Small intestine (tissue), 7 donors: ENCODE measurements around the gene ZSWIM1. TPM values are rescaled to one million over a fixed set of nuclear protein-coding genes. Genes with fewer than 3 reads are reported as not detected.
A peak's percentile ranks its signal among the peaks of the same experiment; 100 is the strongest.

Source experiments
- DNase-seq, 2 donors: peaks; one replicate each; pipeline versions ENCODE4 v3.0.0 to v3.0.0-alpha.2; 2013
- FAIRE-seq: peaks from 2 replicates; lab custom pipeline; 2012; peaks lifted over from hg19 to GRCh38; lab: Jason Lieb, UNC
- H3K27ac ChIP-seq, 3 donors: one replicate each; pipeline ENCODE4 v1.5.1; 2013; ENCODE audit warnings: low read length in 2 of 3, mild to moderate bottlenecking in 2 of 3, control low read depth in 1 of 3, inconsistent platforms in 1 of 3, low read depth in 1 of 3, moderate library complexity in 1 of 3
- H3K27me3 ChIP-seq, 3 donors: one replicate each; pipeline ENCODE4 v1.6.1; 2013; ENCODE audit warnings: low read length in 3 of 3, inconsistent platforms in 1 of 3; ENCODE audit not compliant: control insufficient read depth in 3 of 3, insufficient read depth in 3 of 3
- H3K36me3 ChIP-seq, 3 donors: one replicate each; pipeline ENCODE4 v1.6.1; 2013; ENCODE audit warnings: low read length in 3 of 3, inconsistent platforms in 1 of 3, low read depth in 1 of 3, mild to moderate bottlenecking in 1 of 3, moderate library complexity in 1 of 3; ENCODE audit not compliant: control insufficient read depth in 3 of 3, insufficient read depth in 2 of 3
- H3K4me1 ChIP-seq, 3 donors: one replicate each; pipeline ENCODE4 v1.6.1; 2013; ENCODE audit warnings: low read length in 2 of 3, inconsistent platforms in 1 of 3, low read depth in 1 of 3, mild to moderate bottlenecking in 1 of 3, moderate library complexity in 1 of 3; ENCODE audit not compliant: control insufficient read depth in 3 of 3, insufficient read depth in 2 of 3
- H3K4me3 ChIP-seq, 3 donors: one replicate each; pipeline ENCODE4 v1.5.1; 2013; ENCODE audit warnings: low read length in 3 of 3, control low read depth in 1 of 3, inconsistent platforms in 1 of 3, low read depth in 1 of 3, mild to moderate bottlenecking in 1 of 3, moderate library complexity in 1 of 3
- H3K9me3 ChIP-seq, 2 donors: one replicate each; pipeline ENCODE4 v1.6.1; 2013; ENCODE audit warnings: low read depth in 1 of 2, low read length in 1 of 2; ENCODE audit not compliant: control insufficient read depth in 2 of 2, insufficient read depth in 1 of 2
- WGBS, 3 donors: extraction: QIAGEN DNeasy Blood & Tissue Kit; methylation state at CpG; one replicate each; pipeline ENCODE4 v1.1.7; 2013; 5-methylcytosine and 5-hydroxymethylcytosine counted together
- polyA plus RNA-seq, 4 donors: library from polyadenylated mRNA; stranded (reverse) in 3 of 4; unstranded in 1 of 4; fragments of 200-250 nt in 3 of 4; fragments of 120-200 nt in 1 of 4; gene quantifications; one replicate each; pipeline versions ENCODE4 v1.2.1 to v1.2.3, GENCODE V29; 2013
- donor health status: healthy with polysubstance abuse.
- donor health status: control.
- donor health status: control.
- donor health status: Bipolar disorder and iron deficiency.
- donor health status: healthy.

The ZSWIM1 gene
- polyA plus RNA-seq, 4 donors = 2.5 to 17.1 (median 3.6) TPM

DNA sequence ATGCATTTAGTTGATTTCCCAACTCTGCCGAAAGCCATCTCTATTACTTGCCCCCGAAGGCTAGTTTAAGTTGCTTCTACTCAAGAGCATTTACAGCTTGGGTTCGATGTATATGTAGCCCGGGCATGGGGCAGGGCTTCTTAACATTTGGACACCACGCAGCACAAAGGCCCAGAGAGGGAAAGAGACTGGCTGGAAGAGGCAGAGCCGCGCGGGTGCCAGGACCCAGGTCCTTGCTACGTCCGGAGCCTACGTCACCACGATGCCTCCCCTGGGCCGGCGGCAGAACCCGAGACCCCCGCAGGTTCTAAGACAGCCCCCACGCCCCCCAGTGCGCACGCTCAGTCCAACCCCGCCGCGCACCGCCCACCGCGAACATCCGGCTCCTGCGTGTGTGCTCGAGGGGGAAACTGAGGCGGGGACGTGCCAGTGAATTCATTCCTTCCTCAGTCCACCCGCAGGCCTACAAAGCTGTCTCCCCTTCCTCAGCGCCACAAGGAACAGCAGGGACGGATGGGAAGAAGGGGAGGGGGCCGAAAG is 53.1 kb downstream of the ZSWIM1 start:
- WGBS, 3 donors = 0% methylated on average over 27 to 34 of the region's 34 CpGs
- FAIRE-seq = no peak

More for the DNA sequence above, 53.1 kb downstream of the ZSWIM1 start:
- H3K4me3 ChIP-seq = peak overlapping the region; percentile 89 to 98 (median 91)
- no peaks in the 10 kb centered on the region for H3K27me3 ChIP-seq
- no peaks in the 10 kb centered on the region for H3K9me3 ChIP-seq
- peak in 1 of 2 donors; percentile 46 for DNase-seq
- peaks cover 3 to 27% (median 9%) of the 10 kb centered on the region in 3 donors for H3K36me3 ChIP-seq
- peak overlapping the region; percentile 99 to 100 (median 100) for H3K27ac ChIP-seq
- peaks cover 0 to 12% (median 3%) of the 10 kb centered on the region in 3 donors for H3K4me1 ChIP-seq

Other genes with a start within 250 kb of the ZSWIM1 start
- gene WFDC9, start 249.9 kb upstream of the ZSWIM1 start, polyA plus RNA-seq = not detected
- gene WFDC11, start 211.0 kb upstream of the ZSWIM1 start, polyA plus RNA-seq = not detected
- gene WFDC13, start 179.2 kb upstream of the ZSWIM1 start, polyA plus RNA-seq = under 1 TPM in 1 of 4 donors, not detected in 3; 0.04 TPM
- gene WFDC10B, start 176.2 kb upstream of the ZSWIM1 start, polyA plus RNA-seq = under 1 TPM in 1 of 4 donors, not detected in 3; 0.16 TPM
- not detected for gene SPINT4, start 158.9 kb upstream of the ZSWIM1 start, polyA plus RNA-seq
- gene WFDC3, start 89.3 kb upstream of the ZSWIM1 start, polyA plus RNA-seq = under 1 TPM in 2 of 4 donors, not detected in 2; 0.44 to 0.81 TPM
- 10 to 100 TPM; 27.9 to 42.7 (median 36.9) TPM for gene DNTTIP1, start 89.3 kb upstream of the ZSWIM1 start, polyA plus RNA-seq
- gene UBE2C, start 68.6 kb upstream of the ZSWIM1 start, polyA plus RNA-seq = 10 to 100 TPM; 10.8 to 99.6 (median 24.0) TPM
- 10 to 100 TPM in 2 of 4 donors, 1 to 10 TPM in 2; 2.6 to 23.7 (median 13.5) TPM for gene TNNC2, start 53.9 kb upstream of the ZSWIM1 start, polyA plus RNA-seq
- gene SNX21, start 47.4 kb upstream of the ZSWIM1 start, polyA plus RNA-seq = 10 to 100 TPM in 2 of 4 donors, 1 to 10 TPM in 2; 7.8 to 14.6 (median 10.1) TPM
- gene ACOT8, start 23.8 kb upstream of the ZSWIM1 start, polyA plus RNA-seq = 100 to 1,000 TPM in 1 of 4 donors, 10 to 100 TPM in 3; 28.6 to 123 (median 47.6) TPM
- 1 to 10 TPM; 2.7 to 6.8 (median 4.1) TPM for gene ZSWIM3, start 23.6 kb upstream of the ZSWIM1 start, polyA plus RNA-seq
- gene SPATA25, start 6.4 kb downstream of the ZSWIM1 start, polyA plus RNA-seq = 10 to 100 TPM in 1 of 4 donors, 1 to 10 TPM in 1, not detected in 2; 1.8 to 16.4 TPM
- 10 to 100 TPM in 1 of 4 donors, 1 to 10 TPM in 3; 2.9 to 20.2 (median 4.0) TPM for gene NEURL2, start 10.0 kb downstream of the ZSWIM1 start, polyA plus RNA-seq
- 1,000 to 10,000 TPM in 1 of 4 donors, 100 to 1,000 TPM in 2, 10 to 100 TPM in 1; 78.9 to 1,454 (median 115) TPM for gene CTSA, start 10.1 kb downstream of the ZSWIM1 start, polyA plus RNA-seq
- gene PLTP, start 30.9 kb downstream of the ZSWIM1 start, polyA plus RNA-seq = 10 to 100 TPM in 3 of 4 donors, 1 to 10 TPM in 1; 2.0 to 67.4 (median 17.1) TPM
- gene PCIF1, start 53.5 kb downstream of the ZSWIM1 start, polyA plus RNA-seq = 10 to 100 TPM; 16.1 to 30.0 (median 26.8) TPM
- 10 to 100 TPM; 10.7 to 20.8 (median 13.1) TPM for gene ZNF335, start 91.0 kb downstream of the ZSWIM1 start, polyA plus RNA-seq
- gene MMP9, start 127.7 kb downstream of the ZSWIM1 start, polyA plus RNA-seq = 1 to 10 TPM in 1 of 4 donors, under 1 TPM in 2, not detected in 1; 0.66 to 3.2 (median 0.81) TPM
- gene SLC12A5, start 148.0 kb downstream of the ZSWIM1 start, polyA plus RNA-seq = 1 to 10 TPM in 2 of 4 donors, not detected in 2; 2.1 to 4.6 TPM
- gene NCOA5, start 208.7 kb downstream of the ZSWIM1 start, polyA plus RNA-seq = 10 to 100 TPM; 13.2 to 36.8 (median 14.7) TPM
- 10 to 100 TPM in 2 of 4 donors, 1 to 10 TPM in 2; 2.0 to 14.5 (median 6.5) TPM for gene CD40, start 237.1 kb downstream of the ZSWIM1 start, polyA plus RNA-seq